ENCODE data around the gene FAH. TPM values are rescaled to one million over a fixed set of nuclear protein-coding genes. Genes with fewer than 3 reads are reported as not detected.

The FAH gene
- polyA plus RNA-seq, 1 donor from 2014 or later, result 3.1 TPM

DNA sequence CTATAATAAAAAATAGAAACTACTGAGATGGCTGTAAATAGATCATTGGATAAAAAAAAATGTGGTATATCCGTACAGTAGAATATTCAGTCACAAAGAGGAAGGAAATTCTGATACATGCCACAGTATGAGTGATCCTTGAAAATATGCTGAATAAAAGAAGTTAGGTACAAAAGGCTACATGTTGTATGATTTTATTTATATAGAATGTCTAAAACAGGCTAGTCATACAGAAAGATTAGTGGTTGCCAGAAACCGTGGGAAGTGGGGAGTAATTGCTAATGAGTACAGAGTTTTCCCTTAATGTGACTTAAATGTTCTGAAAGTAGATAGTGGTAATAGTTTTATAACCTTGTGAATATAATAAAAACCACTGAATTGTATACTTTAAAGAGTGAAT is 24.9 kb upstream of the FAH start:
- no peak overlapping the region for H3K9ac ChIP-seq (ENCODE audit: low read length)
- H4K20me1 ChIP-seq (ENCODE audit: insufficient read depth), result no peaks in the 10 kb centered on the region
- no peak overlapping the region for H3K4me3 ChIP-seq (ENCODE audit: low read length)
- no peak overlapping the region for H2AFZ ChIP-seq (ENCODE audit: low read depth, low read length)
- H3F3A ChIP-seq (ENCODE audit: insufficient read depth, low read length, poor library complexity, severe bottlenecking), result no peaks in the 10 kb centered on the region
- H3K27ac ChIP-seq (ENCODE audit: low read length), result no peak overlapping the region
- H3K4me2 ChIP-seq (ENCODE audit: low read length), result no peak overlapping the region
- H3K79me2 ChIP-seq (replicated peaks; ENCODE audit: insufficient read depth, low read length), result no peaks in the 10 kb centered on the region
- H3K9me3 ChIP-seq (ENCODE audit: low read length), result no peaks in the 10 kb centered on the region
- H3K9me2 ChIP-seq (ENCODE audit: insufficient read depth, low read length), result no peaks in the 10 kb centered on the region
- TF ChIP-seq EZH2 (IDR thresholded peaks at IDR 0.05; ENCODE audit: borderline replicate concordance, insufficient read depth, low read length, poor library complexity, severe bottlenecking) (no peak), CTCF (IDR thresholded peaks at IDR 0.05; ENCODE audit: poor library complexity, severe bottlenecking) (no peak), TAF1 (IDR thresholded peaks at IDR 0.05; ENCODE audit: low read depth) (no peak), RAD21 (conservative IDR thresholded peaks at IDR 0.05) (no peak), POLR2AphosphoS5 (IDR thresholded peaks at IDR 0.05) (no peak), SMC3 (conservative IDR thresholded peaks at IDR 0.05; ENCODE audit: poor library complexity) (no peak), MXI1 (conservative IDR thresholded peaks at IDR 0.05; ENCODE audit: poor library complexity, severe bottlenecking) (no peak), EP300 (conservative IDR thresholded peaks at IDR 0.05; ENCODE audit: poor library complexity, severe bottlenecking) (no peak)
- TF ChIP-seq, protein P1, sequence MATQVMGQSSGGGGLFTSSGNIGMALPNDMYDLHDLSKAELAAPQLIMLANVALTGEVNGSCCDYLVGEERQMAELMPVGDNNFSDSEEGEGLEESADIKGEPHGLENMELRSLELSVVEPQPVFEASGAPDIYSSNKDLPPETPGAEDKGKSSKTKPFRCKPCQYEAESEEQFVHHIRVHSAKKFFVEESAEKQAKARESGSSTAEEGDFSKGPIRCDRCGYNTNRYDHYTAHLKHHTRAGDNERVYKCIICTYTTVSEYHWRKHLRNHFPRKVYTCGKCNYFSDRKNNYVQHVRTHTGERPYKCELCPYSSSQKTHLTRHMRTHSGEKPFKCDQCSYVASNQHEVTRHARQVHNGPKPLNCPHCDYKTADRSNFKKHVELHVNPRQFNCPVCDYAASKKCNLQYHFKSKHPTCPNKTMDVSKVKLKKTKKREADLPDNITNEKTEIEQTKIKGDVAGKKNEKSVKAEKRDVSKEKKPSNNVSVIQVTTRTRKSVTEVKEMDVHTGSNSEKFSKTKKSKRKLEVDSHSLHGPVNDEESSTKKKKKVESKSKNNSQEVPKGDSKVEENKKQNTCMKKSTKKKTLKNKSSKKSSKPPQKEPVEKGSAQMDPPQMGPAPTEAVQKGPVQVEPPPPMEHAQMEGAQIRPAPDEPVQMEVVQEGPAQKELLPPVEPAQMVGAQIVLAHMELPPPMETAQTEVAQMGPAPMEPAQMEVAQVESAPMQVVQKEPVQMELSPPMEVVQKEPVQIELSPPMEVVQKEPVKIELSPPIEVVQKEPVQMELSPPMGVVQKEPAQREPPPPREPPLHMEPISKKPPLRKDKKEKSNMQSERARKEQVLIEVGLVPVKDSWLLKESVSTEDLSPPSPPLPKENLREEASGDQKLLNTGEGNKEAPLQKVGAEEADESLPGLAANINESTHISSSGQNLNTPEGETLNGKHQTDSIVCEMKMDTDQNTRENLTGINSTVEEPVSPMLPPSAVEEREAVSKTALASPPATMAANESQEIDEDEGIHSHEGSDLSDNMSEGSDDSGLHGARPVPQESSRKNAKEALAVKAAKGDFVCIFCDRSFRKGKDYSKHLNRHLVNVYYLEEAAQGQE (IDR thresholded peaks at IDR 0.05; ENCODE audit: borderline replicate concordance), result no peak
- H3K27me3 ChIP-seq (ENCODE audit: insufficient read depth, low read depth, low read length), result no peaks in the 10 kb centered on the region
- peaks cover 8% of the 10 kb centered on the region for H3K36me3 ChIP-seq (ENCODE audit: insufficient read depth, low read length)

DNA sequence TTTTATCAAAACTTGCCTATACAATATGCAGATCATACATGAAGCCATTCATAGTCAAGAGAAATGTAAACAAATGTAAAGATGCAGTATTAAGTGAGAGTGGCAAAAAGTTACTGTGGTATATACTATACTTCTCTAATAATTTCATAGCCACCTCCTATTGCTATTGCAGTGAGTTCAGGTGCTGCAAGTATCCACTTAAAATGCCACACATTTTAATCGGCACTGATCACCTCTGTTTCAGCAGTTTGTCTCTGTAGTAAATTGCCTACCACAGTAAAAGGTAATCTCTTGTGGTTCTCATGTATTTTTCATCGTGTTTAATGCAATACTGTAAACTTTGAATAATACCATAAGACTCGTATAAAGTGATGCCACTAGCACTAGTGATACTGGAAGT is 20.4 kb upstream of the FAH start:
- Histone ChIP-seq H3K36me3 (ENCODE audit: insufficient read depth, low read length) (peaks cover 8% of the 10 kb centered on the region), H3F3A (ENCODE audit: insufficient read depth, low read length, poor library complexity, severe bottlenecking) (no peaks in the 10 kb centered on the region), H3K27me3 (ENCODE audit: insufficient read depth, low read depth, low read length) (no peaks in the 10 kb centered on the region), H3K9me3 (ENCODE audit: low read length) (no peaks in the 10 kb centered on the region), H3K4me3 (ENCODE audit: low read length) (no peak overlapping the region), H2AFZ (ENCODE audit: low read depth, low read length) (no peak overlapping the region), H3K27ac (ENCODE audit: low read length) (no peak overlapping the region), H3K9ac (ENCODE audit: low read length) (no peak overlapping the region), H3K79me2 (replicated peaks; ENCODE audit: insufficient read depth, low read length) (no peaks in the 10 kb centered on the region), H4K20me1 (ENCODE audit: insufficient read depth) (no peaks in the 10 kb centered on the region), H3K4me2 (ENCODE audit: low read length) (no peak overlapping the region), H3K9me2 (ENCODE audit: insufficient read depth, low read length) (no peaks in the 10 kb centered on the region)
- TF ChIP-seq POLR2AphosphoS5 (IDR thresholded peaks at IDR 0.05), result no peak
- no peak for TF ChIP-seq CTCF (IDR thresholded peaks at IDR 0.05; ENCODE audit: poor library complexity, severe bottlenecking)
- TF ChIP-seq MXI1 (conservative IDR thresholded peaks at IDR 0.05; ENCODE audit: poor library complexity, severe bottlenecking), result no peak
- TF ChIP-seq EZH2 (IDR thresholded peaks at IDR 0.05; ENCODE audit: borderline replicate concordance, insufficient read depth, low read length, poor library complexity, severe bottlenecking), result no peak
- TF ChIP-seq, protein P1 (IDR thresholded peaks at IDR 0.05; ENCODE audit: borderline replicate concordance), result no peak
- no peak for TF ChIP-seq RAD21 (conservative IDR thresholded peaks at IDR 0.05)
- TF ChIP-seq SMC3 (conservative IDR thresholded peaks at IDR 0.05; ENCODE audit: poor library complexity), result no peak
- no peak for TF ChIP-seq EP300 (conservative IDR thresholded peaks at IDR 0.05; ENCODE audit: poor library complexity, severe bottlenecking)
- no peak for TF ChIP-seq TAF1 (IDR thresholded peaks at IDR 0.05; ENCODE audit: low read depth)

Data from neural cell (in vitro differentiated cells).